Hepatocyte (in vitro differentiated cells): ENCODE results near the gene KNL1.

Source experiments
- EZH2 ChIP-seq: fragments of 200-600 bp; sonication (generic); IDR thresholded peaks from 2 replicates; pipeline ENCODE4 v1.6.1; 2016; ENCODE audit warnings: antibody characterized with exemption, mild to moderate bottlenecking, borderline replicate concordance
- EZH2phosphoT487 ChIP-seq: fragments of 200-600 bp; sonication (generic); IDR thresholded peaks from one replicate; pipeline ENCODE4 v1.6.1; 2018; ENCODE audit warnings: antibody characterized with exemption, mild to moderate bottlenecking, low read depth, moderate library complexity; ENCODE audit not compliant: unreplicated experiment, severe bottlenecking
- TF ChIP-seq, protein P1 (sequence below): fragments of 200-600 bp; sonication (generic); IDR thresholded peaks from 2 replicates; pipeline ENCODE4 v1.5.1; 2016; ENCODE audit warnings: antibody characterized with exemption, mild to moderate bottlenecking; ENCODE audit not compliant: poor library complexity

DNA sequence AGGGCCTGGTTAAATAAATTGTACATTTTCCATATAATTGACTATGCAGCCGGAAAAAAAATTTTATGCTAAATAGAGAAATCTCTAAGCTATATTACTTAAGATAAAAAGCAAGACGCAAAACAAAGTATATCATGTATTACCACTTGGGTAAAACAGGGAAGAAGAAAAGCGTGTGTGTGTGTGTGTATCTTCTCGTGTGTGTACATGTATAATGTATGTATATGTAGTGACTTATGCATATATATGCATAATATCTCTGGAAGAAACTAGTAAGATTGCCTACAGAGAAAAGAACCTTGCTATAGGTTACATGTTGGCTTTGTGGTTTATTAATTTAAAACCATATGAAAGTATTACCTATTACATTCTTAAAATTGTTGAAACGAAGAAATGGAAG, 19.0 kb downstream of the KNL1 start:
- TF ChIP-seq EZH2phosphoT487: no peak
- TF ChIP-seq, protein P1, sequence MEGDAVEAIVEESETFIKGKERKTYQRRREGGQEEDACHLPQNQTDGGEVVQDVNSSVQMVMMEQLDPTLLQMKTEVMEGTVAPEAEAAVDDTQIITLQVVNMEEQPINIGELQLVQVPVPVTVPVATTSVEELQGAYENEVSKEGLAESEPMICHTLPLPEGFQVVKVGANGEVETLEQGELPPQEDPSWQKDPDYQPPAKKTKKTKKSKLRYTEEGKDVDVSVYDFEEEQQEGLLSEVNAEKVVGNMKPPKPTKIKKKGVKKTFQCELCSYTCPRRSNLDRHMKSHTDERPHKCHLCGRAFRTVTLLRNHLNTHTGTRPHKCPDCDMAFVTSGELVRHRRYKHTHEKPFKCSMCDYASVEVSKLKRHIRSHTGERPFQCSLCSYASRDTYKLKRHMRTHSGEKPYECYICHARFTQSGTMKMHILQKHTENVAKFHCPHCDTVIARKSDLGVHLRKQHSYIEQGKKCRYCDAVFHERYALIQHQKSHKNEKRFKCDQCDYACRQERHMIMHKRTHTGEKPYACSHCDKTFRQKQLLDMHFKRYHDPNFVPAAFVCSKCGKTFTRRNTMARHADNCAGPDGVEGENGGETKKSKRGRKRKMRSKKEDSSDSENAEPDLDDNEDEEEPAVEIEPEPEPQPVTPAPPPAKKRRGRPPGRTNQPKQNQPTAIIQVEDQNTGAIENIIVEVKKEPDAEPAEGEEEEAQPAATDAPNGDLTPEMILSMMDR: no peak
- TF ChIP-seq EZH2: no peak
